HTERT RPE-1 (cell line): Measurements from ENCODE around the gene TBC1D22A.

Experiments
- in situ Hi-C: fragments of 300-500 bp; cut with MboI; formaldehyde crosslinking; loops from 4 replicates; pipeline ENCODE4 v1.14.3; 2020; ENCODE audit warnings: low sequenced_read_pairs

TBC1D22A gene

DNA sequence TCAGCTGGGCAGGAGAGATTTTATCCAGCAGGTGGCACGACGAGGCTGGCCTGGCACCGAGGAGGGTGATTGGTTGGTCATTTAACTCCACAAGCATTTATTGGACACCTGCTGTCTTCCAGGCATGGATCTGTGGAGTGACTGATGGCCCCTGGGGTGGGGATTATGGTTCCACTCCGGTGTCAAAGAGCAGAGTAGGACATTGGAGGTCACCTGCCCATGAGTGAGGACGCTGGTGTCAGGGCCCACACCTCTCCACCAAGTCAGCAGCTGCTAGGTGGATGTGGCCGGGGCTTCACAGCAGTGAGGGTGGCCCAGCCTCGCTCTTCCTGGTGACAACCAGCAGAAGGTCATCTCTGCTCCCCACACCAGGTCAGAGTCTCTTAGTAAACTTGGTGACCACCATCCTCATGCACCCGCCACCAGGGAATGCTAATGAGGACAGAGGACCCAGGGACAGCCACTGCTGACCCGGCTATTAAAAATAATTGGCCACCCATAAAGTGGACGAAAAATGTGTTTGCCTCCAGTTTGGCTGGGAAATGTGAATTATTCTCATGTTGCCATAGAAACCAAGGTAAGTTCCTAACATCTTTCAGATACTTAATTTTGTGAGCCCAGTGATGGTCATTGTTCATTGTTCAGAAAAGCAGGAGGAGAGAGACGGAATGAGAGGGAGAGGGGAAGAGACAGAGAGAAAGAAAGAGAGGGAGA, 428.7 kb downstream of the TBC1D22A start:
- in situ Hi-C loops, result no loop called here

DNA sequence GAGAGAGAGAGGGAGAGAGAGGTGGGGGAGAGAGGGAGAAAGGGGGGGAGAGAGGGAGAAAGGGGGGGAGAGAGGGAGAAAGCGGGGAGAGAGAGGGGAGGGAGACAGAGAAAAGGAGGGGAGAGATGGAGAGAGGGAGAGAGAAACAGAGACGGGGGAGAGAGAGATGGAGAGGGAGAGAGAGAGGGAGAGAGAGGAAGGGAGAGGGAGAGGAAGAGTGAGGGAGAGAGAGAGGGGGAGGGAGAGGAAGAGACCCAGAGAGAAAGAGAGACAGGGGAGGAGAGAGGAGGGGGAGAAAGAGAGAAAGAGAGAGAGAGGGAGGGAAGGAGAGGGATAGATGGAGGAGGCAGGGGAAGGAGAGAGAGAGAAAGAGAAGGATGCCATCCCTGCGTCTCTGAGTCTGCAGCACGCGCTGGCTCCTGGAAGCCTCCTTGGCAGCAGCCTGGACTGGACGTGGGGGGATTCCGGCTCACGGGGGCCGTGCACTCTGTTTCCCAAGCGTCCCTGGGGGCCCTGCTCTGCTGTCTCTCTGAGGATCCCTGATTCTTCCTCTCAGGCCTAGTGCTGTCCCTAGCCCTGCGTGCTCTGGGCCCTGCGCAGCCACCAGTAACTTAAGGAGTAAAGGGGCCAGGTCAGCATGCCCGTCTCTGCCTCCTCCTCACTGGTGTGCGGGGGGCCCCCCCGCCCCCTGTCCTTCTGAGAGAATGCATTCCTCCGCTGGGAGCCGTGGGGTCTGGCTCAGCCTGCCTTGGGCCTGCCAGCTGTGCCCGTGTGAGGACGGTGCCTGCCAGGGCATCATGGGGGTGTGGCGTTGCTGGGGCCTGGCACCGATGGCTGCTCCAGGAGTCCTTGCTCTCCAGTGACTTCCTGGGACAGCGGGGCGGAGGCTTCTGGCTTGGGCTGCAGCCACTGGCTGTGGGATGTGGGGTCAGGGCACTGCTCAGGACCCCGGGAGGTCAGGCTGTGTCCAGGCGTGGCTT, 429.5 kb downstream of the TBC1D22A start:
- in situ Hi-C loops, result no loop called here

DNA sequence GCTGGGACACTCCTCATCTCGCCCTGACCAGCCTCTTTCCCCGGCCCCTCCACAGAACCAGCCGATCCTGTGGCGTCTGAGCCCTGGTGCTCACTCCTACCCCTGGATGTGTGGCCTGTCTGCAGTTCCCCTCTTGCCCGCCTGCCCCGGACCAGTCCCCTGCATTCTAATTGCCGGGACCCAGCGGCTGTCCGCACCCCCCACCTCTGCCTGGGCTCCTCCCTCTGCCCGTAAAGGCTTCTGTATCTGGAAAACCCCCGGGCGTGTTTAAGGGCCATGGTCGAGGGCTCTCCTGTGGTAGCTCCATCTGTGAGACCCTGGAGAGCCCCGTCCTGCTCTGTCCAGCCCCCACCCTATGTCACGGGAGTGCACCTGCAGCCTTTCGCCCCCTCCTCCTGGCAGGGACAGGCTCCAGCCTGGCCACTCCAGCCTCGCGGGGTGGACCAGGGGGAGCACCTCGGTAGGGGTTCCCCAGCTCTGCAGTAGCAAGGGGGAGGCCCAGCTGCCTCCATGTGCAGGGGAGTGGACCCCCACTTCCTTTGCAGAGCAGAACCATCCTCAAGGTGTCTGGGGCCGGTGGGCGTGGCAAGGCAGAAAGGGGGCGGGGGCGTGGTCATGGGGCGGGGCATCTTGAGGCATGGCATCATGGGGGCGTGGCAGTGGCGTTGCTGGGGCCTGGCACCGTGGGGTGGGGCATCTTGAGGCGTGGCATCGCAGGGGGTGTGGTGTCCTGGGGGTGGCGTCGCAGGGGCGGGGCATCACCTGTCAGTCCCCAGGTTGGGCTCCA, 430.4 kb downstream of the TBC1D22A start:
- in situ Hi-C loops, result no loop called here

DNA sequence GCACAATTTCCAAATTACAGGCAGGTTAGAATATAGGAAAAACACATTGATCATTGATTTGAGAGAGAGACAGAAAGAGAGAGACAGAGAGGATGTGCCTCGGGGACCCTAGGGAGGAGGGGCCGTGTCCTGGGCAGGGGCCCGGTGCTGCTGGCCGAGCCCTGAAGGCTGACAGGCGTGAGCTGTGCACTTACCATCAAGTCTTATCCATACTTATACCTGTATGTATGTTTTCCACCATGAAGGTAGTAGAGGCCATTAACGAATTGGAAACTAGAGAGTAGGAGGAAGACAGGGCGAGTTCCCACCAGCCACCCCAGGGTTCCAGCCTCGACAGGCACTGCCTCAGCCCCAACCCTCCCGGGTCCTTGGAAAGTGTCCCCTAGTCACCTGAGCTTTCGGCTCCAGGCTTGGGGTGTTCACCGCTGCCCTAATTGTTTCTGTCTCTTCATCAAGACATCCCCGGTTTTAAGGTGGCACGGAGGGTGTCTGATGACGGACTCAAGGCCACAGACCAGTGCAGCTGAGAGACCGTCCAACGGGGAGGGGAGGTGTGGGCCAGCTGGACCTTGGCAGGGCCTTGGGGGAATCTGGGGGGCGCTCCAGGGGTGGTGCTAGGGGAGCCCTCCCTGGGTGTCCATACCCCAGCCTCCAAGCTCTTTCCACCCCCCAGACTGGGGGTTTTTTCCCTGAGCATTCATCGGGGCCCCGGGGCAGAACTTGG, 431.3 kb downstream of the TBC1D22A start:
- in situ Hi-C loops, result no loop called here

DNA sequence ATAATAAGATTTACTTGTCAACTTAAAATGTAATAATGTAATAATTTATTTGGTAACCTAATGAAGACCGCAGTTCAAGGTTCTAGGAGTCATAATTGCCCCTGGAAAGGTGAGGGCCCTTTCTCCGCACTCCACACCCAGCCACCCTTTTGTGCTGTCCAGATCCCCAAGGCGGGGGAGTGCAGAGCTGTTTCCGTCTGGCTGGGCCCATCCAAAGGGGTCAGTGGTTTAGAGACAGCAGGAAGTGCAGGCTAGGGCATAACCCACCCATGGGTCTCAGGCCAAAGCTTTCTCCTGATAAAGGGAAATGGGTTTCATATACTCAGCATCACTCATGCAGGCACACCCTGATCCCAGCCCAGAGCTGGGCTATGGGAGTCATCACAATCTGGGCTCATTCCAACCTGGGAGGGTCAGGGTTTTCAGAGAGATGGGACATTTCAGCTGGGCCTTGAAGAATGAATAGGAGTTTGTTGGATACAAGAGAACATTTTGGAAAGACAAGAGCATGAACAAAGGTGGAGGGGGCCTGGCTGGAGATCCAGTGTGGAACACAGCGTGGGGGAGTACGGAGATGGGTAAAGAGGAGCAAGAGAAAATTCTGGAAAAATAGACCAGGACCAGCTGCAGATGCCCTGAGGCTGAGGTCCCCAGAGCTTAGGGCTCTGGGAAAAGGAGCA, 432.2 kb downstream of the TBC1D22A start:
- in situ Hi-C loops, result no loop called here

DNA sequence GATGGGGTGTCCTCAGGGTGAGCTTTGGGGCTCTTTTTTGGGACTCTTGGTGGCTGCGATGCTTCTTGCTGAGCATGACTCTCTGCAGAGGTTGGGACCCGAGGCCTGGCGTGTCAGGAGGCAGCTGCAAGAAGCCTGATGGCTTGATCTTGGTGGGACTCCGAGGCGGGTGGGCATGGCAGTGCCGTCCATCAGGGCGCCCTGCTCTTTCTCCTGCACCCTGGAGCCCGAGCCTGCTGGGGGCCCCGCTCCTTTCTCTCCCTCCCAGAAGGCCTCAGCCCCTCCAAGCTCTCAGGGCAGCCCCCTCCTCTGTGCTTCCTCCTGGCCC, 432.7 kb downstream of the TBC1D22A start:
- in situ Hi-C loops, result no loop called here

DNA sequence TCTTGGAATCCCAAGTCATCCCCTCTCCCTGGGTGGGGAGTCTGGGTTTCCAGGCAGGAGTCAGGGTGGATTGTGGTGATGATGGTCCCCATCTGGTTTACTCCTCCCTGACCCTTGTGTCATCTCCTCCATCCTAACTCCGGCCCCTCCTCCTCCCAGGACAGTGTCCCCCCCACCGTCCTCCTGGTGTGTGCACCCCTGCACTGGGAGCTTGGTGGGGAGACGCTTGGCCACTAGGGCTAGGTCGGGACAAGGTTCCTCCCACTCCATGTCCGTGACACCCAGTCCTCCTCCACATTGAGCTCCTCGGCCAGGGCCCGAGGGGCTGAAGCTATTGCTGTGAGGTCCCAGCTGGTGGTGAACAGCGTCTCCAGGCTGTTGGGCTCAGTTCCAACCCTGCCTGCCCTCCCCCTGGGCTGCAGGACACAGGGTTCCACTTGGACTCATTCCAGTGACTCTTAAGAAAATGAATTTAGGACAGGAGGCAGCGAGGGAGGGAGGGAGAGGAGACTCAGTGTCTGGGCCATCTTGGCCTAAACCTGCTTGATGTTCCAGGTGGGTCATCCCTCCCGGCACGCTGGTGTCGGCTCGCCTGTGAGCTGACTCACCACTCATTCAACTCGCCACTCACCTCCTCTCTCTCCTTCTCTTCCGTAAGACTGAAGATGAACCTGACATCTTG, 433.2 kb downstream of the TBC1D22A start:
- in situ Hi-C loops, result no loop called here

DNA sequence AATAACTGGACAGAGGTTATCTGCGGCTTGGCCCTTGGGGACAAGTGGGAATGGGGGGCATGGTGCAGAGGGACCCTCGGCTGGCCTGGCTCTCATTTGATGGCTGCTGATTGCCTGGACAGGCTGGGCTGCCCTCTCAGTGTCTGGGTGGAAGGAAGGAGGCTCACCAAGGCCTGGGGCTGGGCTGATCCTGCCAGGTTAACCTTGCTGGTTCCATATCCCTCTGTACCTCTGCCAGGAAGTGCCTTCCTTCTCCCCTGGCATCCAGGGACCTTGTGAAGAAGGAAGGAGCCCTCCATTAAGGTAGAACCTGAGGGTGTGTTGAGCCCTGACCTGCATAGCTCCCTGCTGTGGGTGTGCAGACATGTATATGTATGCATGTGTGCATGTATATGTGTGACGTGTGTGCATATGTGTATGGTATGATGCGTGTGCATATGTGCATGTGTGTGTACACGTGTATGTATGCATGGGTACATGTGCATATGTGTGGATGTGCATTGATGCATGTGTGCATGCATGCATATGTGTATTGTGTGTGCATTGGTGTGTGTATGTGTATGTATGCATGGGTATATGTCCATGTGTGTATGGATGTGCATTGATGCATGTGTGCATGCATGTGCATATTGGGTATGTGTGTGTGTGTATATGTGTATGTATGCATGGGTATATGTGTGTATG, 433.9 kb downstream of the TBC1D22A start:
- in situ Hi-C loops, result no loop called here

DNA sequence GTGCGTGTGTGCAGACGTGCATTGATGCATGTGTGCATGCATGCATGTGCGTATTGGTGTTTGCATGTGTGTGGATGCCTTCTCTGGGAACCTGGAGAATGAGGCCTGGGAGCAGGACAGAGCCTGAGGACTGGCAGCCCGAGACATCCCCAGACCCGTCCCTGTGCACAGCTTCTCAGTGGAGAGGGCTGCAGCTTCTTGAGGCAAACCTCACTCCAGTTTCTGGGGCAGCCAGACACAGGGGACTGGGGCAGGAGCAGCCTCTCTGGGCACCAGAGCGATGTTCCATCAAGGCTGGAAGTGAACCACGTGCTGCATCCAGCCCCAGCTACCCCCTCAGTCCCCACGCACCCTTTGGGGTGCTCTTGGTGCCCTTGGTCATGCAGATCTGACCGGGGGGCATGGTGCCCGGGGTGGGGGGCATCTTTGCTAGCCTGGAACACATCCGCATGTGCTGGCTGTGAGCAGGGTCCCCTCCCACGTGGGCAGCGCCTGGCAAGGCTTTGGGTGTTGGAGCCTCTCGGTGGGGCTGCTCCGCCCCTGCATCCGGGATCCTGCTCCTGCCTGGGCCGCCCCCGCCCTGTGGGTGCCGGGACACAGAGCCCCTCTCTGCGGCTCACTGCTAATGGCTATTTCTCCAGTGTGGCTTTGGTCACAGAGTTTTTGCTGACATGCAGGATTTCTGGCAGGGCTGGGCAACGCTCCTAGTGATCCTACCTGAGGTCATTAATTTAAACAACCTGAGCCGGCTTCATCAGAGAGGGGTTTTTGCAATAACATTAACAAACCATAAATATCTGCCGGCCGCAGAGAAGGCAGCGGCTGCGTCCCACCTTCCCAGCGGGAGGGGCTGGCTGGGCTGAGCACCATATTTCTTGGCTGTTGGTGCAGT, 434.7 kb downstream of the TBC1D22A start:
- in situ Hi-C loops, result no loop called here

DNA sequence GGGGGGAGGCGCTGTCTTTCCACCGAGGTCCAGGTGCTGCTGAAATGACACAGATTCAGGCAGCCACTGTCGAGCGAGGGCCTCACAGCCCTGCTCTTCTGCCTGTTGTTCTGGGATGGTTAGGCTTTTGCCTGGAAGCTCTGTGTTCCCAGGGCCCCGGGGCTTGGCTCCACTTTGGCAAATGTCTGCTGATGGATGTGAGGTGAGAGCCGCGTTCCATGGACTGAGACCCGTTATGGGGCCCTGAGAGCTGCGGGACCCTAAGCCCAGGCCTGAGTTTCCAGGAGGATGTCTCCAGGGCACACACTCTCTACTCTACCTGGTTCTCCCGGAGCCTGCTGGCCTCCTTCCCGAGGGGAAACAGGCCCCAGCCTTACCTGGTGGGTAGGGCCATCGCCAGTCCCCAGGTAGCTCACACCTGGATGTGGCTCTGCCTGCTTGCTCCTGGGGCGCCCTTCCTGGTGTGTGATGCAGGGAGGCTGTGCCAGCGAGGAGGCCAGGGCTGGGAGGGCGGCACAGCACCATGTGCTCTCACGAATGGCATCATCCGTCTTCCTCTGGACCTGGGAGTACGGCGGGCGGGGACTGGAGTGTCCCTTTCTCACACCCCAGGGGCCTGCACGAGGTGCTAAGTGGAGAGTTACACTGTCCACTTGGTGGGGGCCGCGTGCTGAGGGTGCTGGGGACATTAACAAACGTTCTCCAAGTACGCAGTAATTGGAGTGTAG, 435.5 kb downstream of the TBC1D22A start:
- in situ Hi-C loops, result no loop called here

DNA sequence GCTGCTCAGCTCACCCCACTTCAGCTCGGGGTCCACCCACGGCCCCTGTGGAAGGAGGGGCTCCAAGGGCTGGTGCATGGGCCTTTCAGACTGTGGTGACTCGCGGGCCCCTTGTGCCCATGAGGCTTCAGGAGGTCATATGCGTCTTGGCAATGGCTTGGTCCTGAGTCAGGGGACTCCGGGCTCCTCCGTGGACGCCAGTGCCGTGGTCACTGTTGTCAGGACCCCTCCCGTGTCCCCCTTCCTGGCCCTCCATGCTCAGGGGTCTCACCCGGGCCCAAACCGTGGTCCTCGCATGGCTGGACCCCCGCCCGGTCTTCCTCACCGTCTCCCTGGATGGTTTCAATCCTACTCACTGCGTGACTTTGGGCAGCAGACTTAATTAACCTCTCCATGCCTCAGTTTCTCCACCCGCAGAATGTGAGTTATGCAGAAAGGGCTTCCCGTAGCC, 436.4 kb downstream of the TBC1D22A start:
- in situ Hi-C loops, result no loop called here

DNA sequence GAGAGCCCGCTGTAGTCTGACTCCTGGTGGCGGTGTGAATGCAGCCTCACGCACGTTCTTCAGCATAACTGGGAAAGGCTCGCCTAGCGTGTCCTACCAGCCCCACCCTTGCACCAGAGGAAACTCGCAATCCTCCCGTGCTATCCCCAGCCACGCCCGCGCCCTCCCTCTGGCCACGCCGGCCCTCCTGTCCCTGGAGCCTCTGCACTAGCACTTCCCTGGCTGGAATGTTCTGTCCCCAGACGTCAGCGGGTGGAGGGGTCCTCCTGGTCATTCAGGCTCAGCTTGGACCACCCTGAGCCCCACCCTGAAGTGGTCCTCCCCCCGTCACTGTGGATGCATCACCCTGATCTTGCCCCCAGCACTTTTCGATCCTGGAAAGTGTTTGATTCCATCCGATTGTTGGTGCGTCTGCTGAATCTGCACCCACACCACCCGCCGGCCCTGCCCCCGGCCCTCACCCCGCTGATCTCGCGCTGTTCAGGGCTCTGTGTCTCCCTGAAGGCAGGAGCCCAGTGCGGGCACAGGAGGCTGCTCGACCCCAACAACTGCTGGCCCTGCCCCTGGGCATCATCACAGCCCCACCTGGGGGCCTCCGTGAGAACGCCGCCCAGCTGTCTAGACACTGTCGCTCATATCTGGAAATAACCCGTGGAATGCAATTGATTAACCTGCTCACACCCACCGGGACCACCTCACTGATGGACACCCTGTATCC, 437.0 kb downstream of the TBC1D22A start:
- in situ Hi-C loops, result no loop called here

DNA sequence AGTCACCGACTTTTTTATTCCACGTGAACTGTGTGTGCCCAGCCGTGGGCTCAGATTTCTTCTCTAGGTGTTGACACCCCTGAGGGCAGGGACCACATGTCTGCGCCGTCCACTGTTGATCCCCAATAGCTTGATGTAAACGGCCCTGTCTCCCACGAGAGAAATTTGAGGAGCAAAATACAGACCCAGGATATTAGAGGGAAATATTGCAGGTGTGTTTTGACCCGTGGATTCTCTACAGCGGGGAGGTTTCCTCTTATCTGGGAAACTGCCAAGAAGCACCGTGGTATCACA, 437.5 kb downstream of the TBC1D22A start:
- in situ Hi-C loops, result no loop called here

DNA sequence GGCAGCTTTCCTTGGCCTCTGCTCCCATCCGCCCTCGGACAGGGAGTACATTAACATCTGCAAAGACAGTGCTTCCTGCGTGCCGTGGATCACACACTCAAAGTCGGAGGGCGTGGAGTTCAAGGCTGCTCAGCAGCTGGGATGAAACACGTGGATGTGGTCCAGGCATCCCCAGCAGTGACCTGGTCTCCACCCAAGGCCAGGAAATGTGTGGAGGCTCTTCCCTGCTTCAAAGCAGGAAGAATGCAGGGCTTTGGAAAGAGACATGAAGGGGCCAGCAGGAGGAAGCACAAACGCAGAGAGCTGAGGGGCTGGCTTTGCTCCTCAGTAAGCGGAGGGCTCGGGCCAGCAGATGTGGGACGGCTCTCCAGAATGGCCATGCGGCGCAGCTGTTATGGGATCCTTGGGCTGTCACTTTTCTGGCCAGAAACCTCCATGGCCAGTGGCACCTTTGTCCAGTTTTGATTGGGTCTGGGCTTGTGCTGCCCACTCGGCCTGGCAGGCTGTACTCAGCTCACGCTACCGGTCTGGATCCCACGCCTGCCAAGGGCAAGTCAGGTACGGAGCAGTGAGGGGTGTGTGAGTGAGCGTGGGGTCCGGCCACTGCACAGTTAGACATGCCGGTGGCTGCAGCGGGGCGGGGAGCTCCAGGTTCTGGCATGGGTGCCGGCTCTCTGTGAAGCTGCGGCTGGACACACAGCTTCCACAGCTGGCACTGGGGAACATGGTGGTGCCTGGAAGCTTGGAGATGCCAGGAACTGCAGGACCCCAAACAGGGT, 438.0 kb downstream of the TBC1D22A start:
- in situ Hi-C loops, result no loop called here

DNA sequence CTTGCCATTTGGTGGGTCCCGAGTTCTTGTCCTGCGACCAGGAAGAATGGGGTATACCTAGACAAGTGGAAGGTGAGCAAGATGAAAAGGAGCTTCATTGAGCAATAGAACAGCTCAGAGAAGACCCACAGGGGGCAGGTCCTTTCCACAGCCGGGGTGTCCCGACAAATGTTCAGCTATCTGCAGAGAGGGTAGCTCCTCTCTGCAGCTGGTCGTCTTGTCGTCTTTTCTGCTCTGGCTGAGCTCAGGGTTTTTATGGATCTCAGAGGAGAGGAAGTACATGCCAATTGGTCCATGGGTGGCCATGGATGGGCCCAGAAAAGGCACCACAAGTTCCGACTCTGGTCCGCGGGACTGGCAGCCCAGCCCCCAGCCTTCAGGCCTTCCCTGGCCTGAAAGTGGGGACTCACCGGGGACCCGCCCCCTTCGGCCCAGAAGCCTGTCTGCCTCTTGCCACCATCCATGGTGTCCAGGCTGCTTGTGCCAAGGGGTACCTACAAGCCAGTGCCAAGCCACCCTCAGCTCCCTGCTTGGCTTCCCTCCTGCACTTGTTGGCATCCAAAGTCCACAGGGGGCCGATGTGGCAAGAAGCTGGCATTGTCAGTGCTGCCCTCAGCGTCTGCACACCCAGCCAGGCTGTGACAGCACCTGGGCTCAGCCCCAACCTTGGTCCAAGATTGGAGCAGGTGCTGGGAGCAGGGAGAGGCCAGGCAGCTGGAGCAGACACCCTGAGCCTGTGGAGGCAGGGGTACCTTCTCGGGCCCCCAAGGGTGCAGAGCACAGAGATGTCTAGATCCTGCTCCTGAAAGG, 438.9 kb downstream of the TBC1D22A start:
- in situ Hi-C loops, result no loop called here
